Loucy (cell line): Measurements from ENCODE around the gene STAT5B.

Experiments used
- EZH2phosphoT487 ChIP-seq: fragments of 200-600 bp; IDR thresholded peaks from 2 replicates; pipeline ENCODE4 v1.6.1; 2018; ENCODE audit warnings: antibody characterized with exemption, mild to moderate bottlenecking, moderate library complexity, borderline replicate concordance
- TF ChIP-seq, protein P1 (sequence below): fragments of 200-600 bp; sonication (generic); conservative IDR thresholded peaks from 2 replicates; pipeline ENCODE4 v1.5.1; 2014; ENCODE audit warnings: mild to moderate bottlenecking, antibody characterized with exemption, low read length

DNA sequence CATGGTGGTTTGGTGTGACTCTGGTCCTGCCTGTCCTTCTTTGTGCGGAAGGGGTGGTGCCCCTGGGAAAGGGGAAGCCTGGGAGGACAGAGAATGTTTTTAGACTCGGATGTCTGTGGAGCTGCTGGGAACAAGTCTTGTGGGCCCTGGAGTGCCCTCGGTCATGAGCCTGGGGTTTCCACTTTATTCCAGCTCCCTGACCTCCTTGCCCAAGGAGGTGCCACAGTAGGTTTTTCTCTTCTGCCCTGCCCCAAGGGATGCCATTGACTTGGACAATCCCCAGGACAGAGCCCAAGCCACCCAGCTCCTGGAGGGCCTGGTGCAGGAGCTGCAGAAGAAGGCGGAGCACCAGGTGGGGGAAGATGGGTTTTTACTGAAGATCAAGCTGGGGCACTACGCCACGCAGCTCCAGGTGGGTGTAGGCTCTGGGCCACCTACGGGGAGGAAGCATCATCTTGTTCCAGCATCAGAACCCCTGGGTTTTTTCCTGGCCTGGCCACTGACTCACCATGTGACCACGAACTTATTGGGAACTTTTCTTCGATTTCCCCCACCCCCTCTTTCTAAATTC is 13.5 kb upstream of the STAT5B start:
- TF ChIP-seq, protein P1, sequence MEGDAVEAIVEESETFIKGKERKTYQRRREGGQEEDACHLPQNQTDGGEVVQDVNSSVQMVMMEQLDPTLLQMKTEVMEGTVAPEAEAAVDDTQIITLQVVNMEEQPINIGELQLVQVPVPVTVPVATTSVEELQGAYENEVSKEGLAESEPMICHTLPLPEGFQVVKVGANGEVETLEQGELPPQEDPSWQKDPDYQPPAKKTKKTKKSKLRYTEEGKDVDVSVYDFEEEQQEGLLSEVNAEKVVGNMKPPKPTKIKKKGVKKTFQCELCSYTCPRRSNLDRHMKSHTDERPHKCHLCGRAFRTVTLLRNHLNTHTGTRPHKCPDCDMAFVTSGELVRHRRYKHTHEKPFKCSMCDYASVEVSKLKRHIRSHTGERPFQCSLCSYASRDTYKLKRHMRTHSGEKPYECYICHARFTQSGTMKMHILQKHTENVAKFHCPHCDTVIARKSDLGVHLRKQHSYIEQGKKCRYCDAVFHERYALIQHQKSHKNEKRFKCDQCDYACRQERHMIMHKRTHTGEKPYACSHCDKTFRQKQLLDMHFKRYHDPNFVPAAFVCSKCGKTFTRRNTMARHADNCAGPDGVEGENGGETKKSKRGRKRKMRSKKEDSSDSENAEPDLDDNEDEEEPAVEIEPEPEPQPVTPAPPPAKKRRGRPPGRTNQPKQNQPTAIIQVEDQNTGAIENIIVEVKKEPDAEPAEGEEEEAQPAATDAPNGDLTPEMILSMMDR: no peak
- no peak for TF ChIP-seq EZH2phosphoT487
